ENCODE results near the gene MT1A. TPM values are rescaled to one million over a fixed set of nuclear protein-coding genes. Genes with fewer than 3 reads are reported as not detected.

Gene MT1A
- total and polyA plus RNA-seq, 3 experiments from 2014 or later, result 0.71 TPM; not detected in 2

DNA sequence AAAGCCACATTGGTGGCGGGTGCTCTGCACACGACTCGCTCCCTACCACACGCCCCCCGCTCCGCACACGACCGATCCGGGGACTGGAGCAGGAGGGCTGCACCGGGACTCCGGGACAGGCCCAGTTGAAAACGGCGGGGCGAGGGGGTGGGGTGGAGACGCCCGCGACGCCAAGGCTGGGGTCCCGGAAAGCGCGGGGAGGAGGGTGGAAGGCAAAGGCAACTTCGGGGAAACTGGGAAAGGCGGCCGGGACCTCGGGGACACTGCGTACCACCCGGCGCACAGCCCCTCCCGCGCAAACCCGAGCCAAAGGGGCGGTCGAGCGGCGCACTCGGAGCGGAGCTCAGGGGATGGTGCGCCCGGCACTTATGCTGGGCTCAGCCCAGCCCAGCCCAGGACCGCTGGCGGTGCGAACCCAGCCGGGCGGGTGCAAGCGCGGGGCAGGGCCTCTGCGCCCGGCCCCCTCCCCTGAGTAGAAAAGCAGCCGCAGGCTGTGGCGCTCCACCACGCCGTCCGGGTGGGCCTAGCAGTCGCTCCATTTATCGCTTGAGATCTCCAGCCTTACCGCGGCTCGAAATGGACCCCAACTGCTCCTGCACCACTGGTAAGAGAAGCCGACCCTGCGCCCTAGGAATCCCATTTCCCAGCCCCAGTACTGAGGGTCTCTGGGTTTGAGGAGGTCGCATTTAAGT is 6.2 kb upstream of the MT1A start, which contains the start of gene MT1M:
MT1M (plus strand) TSS at position 504 of the 692 bp plus-strand sequence; CDS start at position 577, 73 bp downstream.
- Mint-ChIP-seq H3K4me3 (peak within 1 kb of the TSS in 5 of 7 donors; percentile 55 to 88 (median 69)), H3K9me3 (no peaks in the 10 kb centered on the region), H3K27ac (peak within 1 kb of the TSS in 1 of 8 donors; percentile 10), H3K36me3 (no peaks in the 10 kb centered on the region), H3K27me3 (peaks cover 59 to 71% of the 10 kb centered on the region in 2 donors), H3K4me1 (peaks cover 19 to 38% (median 22%) of the 10 kb centered on the region in 3 donors)
- ChIA-PET CTCF (interaction anchor here (1.0 kb wide), 1 partner anchor 11 kb away, joined by 3 read pairs; no protein-coding TSS in a partner anchor), POLR2A (no interaction called here)
- Histone ChIP-seq H3K9me3 (ENCODE audit: low read length) (no peaks in the 10 kb centered on the region), H3K27ac (ENCODE audit: low read depth, low read length) (no peak within 1 kb of the TSS), H3K4me3 (ENCODE audit: low read length) (no peak within 1 kb of the TSS), H3K4me1 (ENCODE audit: insufficient read depth, low read length) (peaks cover 23% of the 10 kb centered on the region), H3K36me3 (ENCODE audit: insufficient read depth, low read length) (no peaks in the 10 kb centered on the region), H3K27me3 (ENCODE audit: insufficient read depth, low read length, poor library complexity, severe bottlenecking) (peaks cover 52% of the 10 kb centered on the region)
- no peak for DNase-seq

DNA sequence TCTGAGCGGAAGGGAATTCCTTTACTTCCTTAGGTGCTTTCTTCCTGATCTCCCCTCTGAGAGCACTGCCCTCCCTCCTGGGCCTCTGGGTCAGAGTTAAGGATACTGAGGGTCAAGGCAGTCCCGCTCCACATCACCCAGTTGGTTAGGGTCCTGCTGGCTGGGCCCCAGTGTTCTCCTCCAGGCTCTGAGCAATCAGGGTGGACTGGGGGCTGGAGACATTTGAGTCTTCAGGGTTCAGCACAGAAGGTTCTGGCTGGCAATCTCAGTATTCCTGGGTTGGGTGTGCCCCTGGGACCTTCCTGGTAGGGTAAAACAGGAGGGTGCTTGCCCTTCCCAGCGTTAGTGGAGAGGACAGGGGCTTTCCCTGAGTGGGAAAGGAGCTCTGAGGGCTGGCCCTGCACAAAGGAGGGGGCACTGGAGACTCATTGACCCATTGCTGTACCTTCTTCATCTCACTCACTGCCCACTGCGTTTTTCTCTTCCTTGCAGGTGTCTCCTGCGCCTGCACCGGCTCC is 5.6 kb upstream of the MT1A start:
- peaks cover 21 to 43% (median 26%) of the 10 kb centered on the region in 3 donors for H3K4me1 Mint-ChIP-seq
- ChIA-PET CTCF (interaction anchor here (2.8 kb wide), 1 partner anchor 11 kb away, joined by 11 read pairs; no protein-coding TSS in a partner anchor), POLR2A (no interaction called here)
- Histone ChIP-seq H3K27ac (ENCODE audit: low read depth, low read length) (no peak overlapping the region), H3K9me3 (ENCODE audit: low read length) (no peaks in the 10 kb centered on the region), H3K27me3 (ENCODE audit: insufficient read depth, low read length, poor library complexity, severe bottlenecking) (peaks cover 59% of the 10 kb centered on the region), H3K4me1 (ENCODE audit: insufficient read depth, low read length) (peaks cover 26% of the 10 kb centered on the region), H3K36me3 (ENCODE audit: insufficient read depth, low read length) (no peaks in the 10 kb centered on the region), H3K4me3 (ENCODE audit: low read length) (no peak overlapping the region)
- no peak for DNase-seq
- peaks cover 65 to 77% of the 10 kb centered on the region in 2 donors for H3K27me3 Mint-ChIP-seq
- H3K9me3 Mint-ChIP-seq, result no peaks in the 10 kb centered on the region
- H3K36me3 Mint-ChIP-seq, result no peaks in the 10 kb centered on the region
- H3K4me3 Mint-ChIP-seq, result peak overlapping the region in 5 of 7 donors; percentile 20 to 69 (median 37)
- H3K27ac Mint-ChIP-seq, result no peak overlapping the region

DNA sequence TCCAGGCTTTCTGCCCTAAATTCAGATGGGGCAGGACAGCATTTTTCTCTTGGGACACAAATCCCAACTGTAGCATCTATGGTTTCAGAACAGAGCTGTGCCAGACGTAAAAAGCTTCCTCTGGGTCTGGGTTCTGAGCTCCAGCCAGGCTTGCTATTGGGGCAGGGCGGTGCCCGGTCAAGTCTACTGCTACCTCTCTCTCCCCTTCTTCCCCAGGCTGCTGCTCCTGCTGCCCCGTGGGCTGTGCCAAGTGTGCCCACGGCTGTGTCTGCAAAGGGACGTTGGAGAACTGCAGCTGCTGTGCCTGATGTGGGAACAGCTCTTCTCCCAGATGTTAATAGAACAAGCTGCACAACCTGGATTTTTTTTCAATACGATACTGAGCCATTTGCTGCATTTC is 4.9 kb upstream of the MT1A start:
- DNase-seq, result no peak
- Mint-ChIP-seq H3K9me3 (no peaks in the 10 kb centered on the region), H3K4me3 (peak overlapping the region in 1 of 7 donors; percentile 6), H3K4me1 (peaks cover 24 to 48% (median 30%) of the 10 kb centered on the region in 3 donors), H3K36me3 (no peaks in the 10 kb centered on the region), H3K27ac (no peak overlapping the region), H3K27me3 (peaks cover 68 to 81% of the 10 kb centered on the region in 2 donors)
- Histone ChIP-seq H3K9me3 (ENCODE audit: low read length) (no peaks in the 10 kb centered on the region), H3K4me1 (ENCODE audit: insufficient read depth, low read length) (peaks cover 27% of the 10 kb centered on the region), H3K27me3 (ENCODE audit: insufficient read depth, low read length, poor library complexity, severe bottlenecking) (peaks cover 65% of the 10 kb centered on the region), H3K36me3 (ENCODE audit: insufficient read depth, low read length) (no peaks in the 10 kb centered on the region), H3K4me3 (ENCODE audit: low read length) (no peak overlapping the region), H3K27ac (ENCODE audit: low read depth, low read length) (no peak overlapping the region)
- ChIA-PET CTCF (interaction anchor here (2.8 kb wide), 1 partner anchor 10 kb away, joined by 11 read pairs; no protein-coding TSS in a partner anchor), POLR2A (no interaction called here)

DNA sequence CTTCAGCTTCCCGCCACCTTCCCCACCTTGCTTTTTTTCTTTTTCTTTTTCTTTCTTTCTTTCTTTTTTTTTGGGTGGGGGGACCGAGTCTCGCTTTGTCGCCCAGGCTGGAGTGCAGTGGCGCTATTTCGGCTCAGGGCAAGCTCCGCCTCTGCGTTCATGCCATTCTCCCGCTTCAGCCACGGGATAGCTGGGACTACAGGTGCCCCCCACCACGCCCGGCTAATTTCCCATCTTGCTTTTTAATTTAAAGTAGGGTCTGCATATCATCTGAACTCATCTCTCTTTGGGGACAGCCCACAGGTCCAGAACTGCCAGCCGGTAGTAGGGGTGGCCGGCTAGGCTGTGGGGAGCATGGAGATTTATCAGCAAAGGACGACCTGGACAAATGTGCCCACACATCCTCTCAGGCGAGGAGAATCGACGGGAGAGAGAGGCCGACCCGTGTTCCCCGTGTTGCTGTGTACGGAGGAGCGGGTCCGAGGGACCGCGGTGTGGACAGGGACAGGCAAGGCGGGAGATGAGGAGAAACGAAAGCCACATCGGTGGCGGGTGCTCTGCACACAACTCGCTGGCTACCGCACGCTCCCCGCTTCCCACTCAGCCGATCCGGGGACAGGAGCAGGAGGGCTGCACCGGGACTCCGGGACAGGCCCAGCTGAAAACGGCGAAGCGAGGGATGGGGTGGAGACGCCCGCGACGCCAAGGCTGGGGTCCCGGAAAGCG is 3.6 kb upstream of the MT1A start:
- peak overlapping the region; percentile 11 for H3K4me3 ChIP-seq (ENCODE audit: low read length)
- Mint-ChIP-seq H3K27ac (peak overlapping the region in 2 of 8 donors; percentile 43 to 66), H3K9me3 (no peaks in the 10 kb centered on the region), H3K4me3 (peak overlapping the region in 6 of 7 donors; percentile 41 to 87 (median 66)), H3K36me3 (no peaks in the 10 kb centered on the region), H3K4me1 (peaks cover 25 to 50% (median 33%) of the 10 kb centered on the region in 3 donors), H3K27me3 (peaks cover 80 to 92% of the 10 kb centered on the region in 2 donors)
- CTCF ChIA-PET, result interaction anchor here (1.5 to 2.8 kb wide), 2 partner anchors 9 to 24 kb away, joined by 4 to 11 read pairs; no protein-coding TSS in a partner anchor
- H3K27ac ChIP-seq (ENCODE audit: low read depth, low read length), result no peak overlapping the region
- POLR2A ChIA-PET, result interaction anchor here (0.6 kb wide), 1 partner anchor 19 kb away, joined by 14 read pairs; no protein-coding TSS in a partner anchor
- H3K36me3 ChIP-seq (ENCODE audit: insufficient read depth, low read length), result no peaks in the 10 kb centered on the region
- H3K4me1 ChIP-seq (ENCODE audit: insufficient read depth, low read length), result peaks cover 27% of the 10 kb centered on the region
- DNase-seq, result no peak
- H3K27me3 ChIP-seq (ENCODE audit: insufficient read depth, low read length, poor library complexity, severe bottlenecking), result peaks cover 78% of the 10 kb centered on the region
- H3K9me3 ChIP-seq (ENCODE audit: low read length), result no peaks in the 10 kb centered on the region

DNA sequence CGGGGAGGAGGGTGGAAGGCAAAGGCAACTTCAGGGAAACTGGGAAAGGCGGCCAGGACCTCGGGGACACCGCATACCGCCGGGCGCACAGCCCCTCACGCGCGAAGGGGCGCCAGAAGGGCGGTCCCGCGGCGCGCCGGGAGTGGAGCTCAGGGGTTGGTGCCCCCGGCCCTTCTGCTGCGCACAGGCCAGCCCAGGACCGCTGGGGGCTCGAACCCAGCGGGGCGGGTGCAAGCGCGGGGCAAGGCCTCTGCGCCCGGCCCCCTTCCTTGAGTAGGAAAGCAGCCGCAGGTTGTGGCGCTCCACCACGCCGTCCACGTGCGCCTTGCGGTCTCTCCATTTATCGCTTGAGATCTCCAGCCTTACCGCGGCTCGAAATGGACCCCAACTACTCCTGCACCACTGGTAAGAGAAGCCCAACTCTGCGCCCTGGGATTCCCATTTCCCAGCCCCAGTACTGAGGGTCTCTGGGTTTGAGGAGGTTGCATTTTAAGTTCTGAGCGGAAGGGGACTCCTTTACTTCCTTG is 3.0 kb upstream of the MT1A start:
- peak overlapping the region in 1 of 8 donors; percentile 39 for H3K27ac Mint-ChIP-seq
- no peaks in the 10 kb centered on the region for H3K36me3 Mint-ChIP-seq
- H3K4me3 Mint-ChIP-seq, result peak overlapping the region in 6 of 7 donors; percentile 38 to 87 (median 62)
- H3K4me1 Mint-ChIP-seq, result peaks cover 25 to 50% (median 33%) of the 10 kb centered on the region in 3 donors
- no peaks in the 10 kb centered on the region for H3K36me3 ChIP-seq (ENCODE audit: insufficient read depth, low read length)
- DNase-seq, result no peak
- CTCF ChIA-PET, result interaction anchor here (1.5 to 2.8 kb wide), 2 partner anchors 8 to 25 kb away, joined by 4 to 11 read pairs; no protein-coding TSS in a partner anchor
- no peaks in the 10 kb centered on the region for H3K9me3 ChIP-seq (ENCODE audit: low read length)
- peaks cover 78 to 92% of the 10 kb centered on the region in 2 donors for H3K27me3 Mint-ChIP-seq
- H3K4me1 ChIP-seq (ENCODE audit: insufficient read depth, low read length), result peaks cover 27% of the 10 kb centered on the region
- no peaks in the 10 kb centered on the region for H3K9me3 Mint-ChIP-seq
- POLR2A ChIA-PET, result no interaction called here
- peak overlapping the region; percentile 11 for H3K4me3 ChIP-seq (ENCODE audit: low read length)
- H3K27me3 ChIP-seq (ENCODE audit: insufficient read depth, low read length, poor library complexity, severe bottlenecking), result peaks cover 79% of the 10 kb centered on the region
- H3K27ac ChIP-seq (ENCODE audit: low read depth, low read length), result no peak overlapping the region

DNA sequence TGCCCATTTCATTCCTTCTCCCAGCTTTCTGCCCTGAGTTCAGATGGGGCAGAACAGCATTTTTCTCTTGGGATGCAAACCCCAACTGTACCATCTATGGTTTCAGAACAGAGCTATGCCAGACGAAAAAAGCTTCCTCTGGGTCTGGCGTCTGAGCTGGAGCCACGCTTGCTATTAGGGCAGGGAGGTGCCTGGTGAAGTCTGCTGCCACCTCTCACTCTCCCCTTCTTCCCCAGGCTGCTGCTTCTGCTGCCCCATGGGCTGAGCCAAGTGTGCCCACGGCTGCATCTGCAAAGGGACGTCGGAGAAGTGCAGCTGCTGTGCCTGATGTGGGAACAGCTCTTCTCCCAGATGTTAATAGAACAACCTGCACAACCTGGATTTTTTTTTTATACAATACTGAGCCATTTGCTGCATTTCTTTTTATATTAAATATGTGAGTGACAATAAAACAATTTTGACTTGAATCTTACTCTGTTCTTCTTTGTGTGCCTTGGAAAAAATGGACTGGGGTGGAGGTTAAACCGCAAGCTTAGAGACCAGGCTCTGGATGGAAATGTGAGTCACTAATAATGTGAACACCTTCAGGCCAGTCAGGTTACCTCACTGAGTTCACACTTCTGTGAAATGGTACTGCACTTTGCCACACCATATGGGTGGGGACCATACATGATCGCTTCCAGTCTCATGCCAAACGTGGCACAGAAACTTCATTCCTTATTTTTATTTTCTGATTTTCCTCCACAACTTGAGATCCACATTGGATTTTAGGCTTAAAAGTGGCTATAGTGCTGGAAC is 1.7 kb upstream of the MT1A start:
- Histone ChIP-seq H3K36me3 (ENCODE audit: insufficient read depth, low read length) (no peaks in the 10 kb centered on the region), H3K4me3 (ENCODE audit: low read length) (no peak overlapping the region), H3K27me3 (ENCODE audit: insufficient read depth, low read length, poor library complexity, severe bottlenecking) (peaks cover 72% of the 10 kb centered on the region), H3K9me3 (ENCODE audit: low read length) (no peaks in the 10 kb centered on the region), H3K27ac (ENCODE audit: low read depth, low read length) (no peak overlapping the region), H3K4me1 (ENCODE audit: insufficient read depth, low read length) (peaks cover 24% of the 10 kb centered on the region)
- ChIA-PET CTCF (interaction anchor here (1.0 kb wide), 1 partner anchor 60 kb away, joined by 3 read pairs; no protein-coding TSS in a partner anchor), POLR2A (interaction anchor here (0.7 to 0.9 kb wide), 2 partner anchors 11 to 20 kb away, joined by 3 to 14 read pairs; partner anchors contain the start of gene MT1E)
- Mint-ChIP-seq H3K4me3 (peak overlapping the region in 3 of 7 donors; percentile 4 to 80 (median 11)), H3K9me3 (no peaks in the 10 kb centered on the region), H3K27ac (peak overlapping the region in 1 of 8 donors; percentile 20), H3K27me3 (peaks cover 67 to 88% of the 10 kb centered on the region in 2 donors), H3K36me3 (no peaks in the 10 kb centered on the region), H3K4me1 (peaks cover 23 to 47% (median 34%) of the 10 kb centered on the region in 3 donors)
- no peak for DNase-seq

DNA sequence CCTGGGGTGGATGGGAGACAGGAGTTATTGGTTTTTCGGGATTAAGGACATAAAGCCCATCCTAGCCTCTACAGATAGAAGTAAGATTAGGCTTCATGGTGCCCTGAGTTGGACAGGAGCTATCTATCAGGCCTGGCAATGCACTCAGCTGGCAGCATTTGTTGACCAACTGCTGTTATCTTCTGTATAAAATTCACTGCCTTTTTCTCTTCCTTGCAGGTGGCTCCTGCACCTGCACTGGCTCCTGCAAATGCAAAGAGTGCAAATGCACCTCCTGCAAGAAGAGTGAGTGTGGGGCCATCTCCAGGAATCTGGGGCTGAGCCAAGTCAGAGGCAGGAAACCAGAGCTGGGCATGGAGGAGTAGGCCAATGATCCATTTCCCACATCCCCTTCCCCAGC is 579 bp downstream of the MT1A start:
- DNase-seq, result no peak
- H3K27ac ChIP-seq (ENCODE audit: low read depth, low read length), result no peak overlapping the region
- H3K4me1 ChIP-seq (ENCODE audit: insufficient read depth, low read length), result peaks cover 30% of the 10 kb centered on the region
- H3K36me3 ChIP-seq (ENCODE audit: insufficient read depth, low read length), result no peaks in the 10 kb centered on the region
- Mint-ChIP-seq H3K27me3 (peaks cover 50 to 66% of the 10 kb centered on the region in 2 donors), H3K4me3 (no peak overlapping the region), H3K9me3 (no peaks in the 10 kb centered on the region), H3K36me3 (no peaks in the 10 kb centered on the region), H3K27ac (no peak overlapping the region), H3K4me1 (peaks cover 33 to 56% (median 48%) of the 10 kb centered on the region in 3 donors)
- H3K9me3 ChIP-seq (ENCODE audit: low read length), result no peaks in the 10 kb centered on the region
- ChIA-PET CTCF (interaction anchor here (1.8 kb wide), 1 partner anchor 15 kb away, joined by 4 read pairs; no protein-coding TSS in a partner anchor), POLR2A (no interaction called here)
- H3K4me3 ChIP-seq (ENCODE audit: low read length), result no peak overlapping the region
- peaks cover 52% of the 10 kb centered on the region for H3K27me3 ChIP-seq (ENCODE audit: insufficient read depth, low read length, poor library complexity, severe bottlenecking)

Data from CD8-positive, alpha-beta memory T cell (primary cell).